Motor neuron (in vitro differentiated cells): Measurements from ENCODE around the gene SHISA8. TPM values are rescaled to one million over a fixed set of nuclear protein-coding genes. Genes with fewer than 3 reads are reported as not detected.
"Not testable (repeated sequence)": the region's sequence is repeated elsewhere in the genome, so short reads cannot be mapped to it uniquely, and the experiment has no call there.

Experiments
- ATAC-seq, 8 experiments: fragments of 200-7000 bp; cut with Tn5 transposase; replicated peaks in 6 of 8; 2 replicates each; pipeline ENCODE4 v1.8.0; 2021; ENCODE audit warnings: mild to moderate bottlenecking in 8 of 8, moderate library complexity in 8 of 8
- H3K27ac ChIP-seq, 2 donors: fragments of 250-450 bp; sonication (Bioruptor Pico); 2 replicates each; pipeline ENCODE4 v1.9.0; 2021; ENCODE audit warnings: antibody characterized with exemption in 2 of 2, mild to moderate bottlenecking in 2 of 2, moderate library complexity in 1 of 2
- H3K4me1 ChIP-seq, 2 donors: fragments of 250-450 bp; sonication (Bioruptor Pico); replicated peaks in 1 of 2; 2 replicates each; pipeline ENCODE4 v1.6.1; 2021; ENCODE audit warnings: antibody characterized with exemption in 2 of 2, mild to moderate bottlenecking in 2 of 2, moderate library complexity in 1 of 2
- H3K4me3 ChIP-seq, 5 donors: fragments of 250-450 bp; sonication (Bioruptor Pico); 2 replicates each; pipeline ENCODE4 v1.9.0; 2021; ENCODE audit warnings: antibody characterized with exemption in 5 of 5, mild to moderate bottlenecking in 5 of 5, moderate library complexity in 4 of 5
- WGBS, 10 experiments: fragments of 450-650 bp; shearing (Covaris generic); methylation state at CpG; one replicate each; pipeline ENCODE4 v1.0.0; 2022; 5-methylcytosine and 5-hydroxymethylcytosine counted together
- in situ Hi-C, 9 experiments: fragments of 400-800 bp; cut with MboI; loops; one replicate each; pipeline ENCODE4 v1.15.0; 2021; ENCODE audit warnings: low sequenced_read_pairs in 9 of 9, low pct_unique_long_range_greater_than_20kb in 2 of 9; ENCODE audit not compliant: unreplicated experiment in 9 of 9
- total RNA-seq, 8 experiments: library from RNA; unstranded; fragments of 300-600 nt; gene quantifications; 2 replicates each; pipeline versions ENCODE4 v1.2.3 to v1.2.4, GENCODE V29; 2022

SHISA8 gene
- under 1 TPM in 3 of 8 experiments, not detected in 5; 0.11 to 0.27 (median 0.13) TPM for total RNA-seq

DNA sequence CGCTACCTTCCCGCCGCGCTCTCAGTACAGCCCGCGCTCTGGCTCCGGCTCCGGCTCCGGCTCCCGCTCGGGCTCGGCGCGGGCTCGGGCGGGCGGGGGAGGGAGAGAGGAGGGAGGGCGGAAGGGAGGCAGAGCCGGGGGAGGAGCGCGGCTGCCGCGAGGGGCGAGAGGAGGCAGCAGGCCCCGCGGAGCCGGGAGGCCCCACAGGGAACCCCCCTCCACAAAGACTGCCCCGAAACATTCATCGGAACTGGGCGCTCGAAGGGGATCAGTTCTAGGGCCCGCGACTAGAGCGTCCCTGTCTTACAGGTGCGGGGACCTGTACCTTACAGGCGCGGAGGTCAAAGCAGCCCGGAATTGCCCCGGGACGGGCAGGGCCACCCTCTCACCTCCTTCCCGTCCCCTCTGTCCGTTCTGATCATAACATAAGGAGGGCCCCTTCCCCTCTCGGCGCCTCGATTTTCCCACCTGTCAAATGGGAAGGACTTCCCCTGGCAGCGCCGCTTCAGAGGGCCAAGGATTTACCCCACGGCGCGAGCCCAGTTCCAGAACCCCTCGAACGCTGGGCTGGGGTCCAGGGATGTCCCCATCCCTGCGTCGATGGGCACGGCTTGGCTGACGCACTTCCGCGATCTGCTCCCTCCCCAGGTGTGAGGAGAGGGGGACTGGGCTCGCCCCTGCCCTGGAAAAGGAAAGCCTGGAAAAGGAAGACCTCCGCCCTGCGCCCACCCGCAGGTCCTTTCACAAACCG, at the start of gene SHISA8:
Gene SHISA8 (minus strand): TSS at position 40 of the 751 bp plus-strand sequence. CDS start 407 bp downstream, outside the sequence.
- 2 to 20% (median 6%) methylated on average over 3 to 18 of the region's 63 CpGs; no CpG with 5 or more reads in 7 of the 10 experiments for WGBS, 10 experiments
- H3K4me1 ChIP-seq: peaks cover 2 to 15% of the 10 kb centered on the region in 2 donors
- in situ Hi-C loops: no loop called here
- H3K27ac ChIP-seq: no peak within 1 kb of the TSS
- H3K4me3 ChIP-seq: peak within 1 kb of the TSS; percentile 17 to 31 (median 27)
- peak; percentile 49 to 60 (median 50) for ATAC-seq

DNA sequence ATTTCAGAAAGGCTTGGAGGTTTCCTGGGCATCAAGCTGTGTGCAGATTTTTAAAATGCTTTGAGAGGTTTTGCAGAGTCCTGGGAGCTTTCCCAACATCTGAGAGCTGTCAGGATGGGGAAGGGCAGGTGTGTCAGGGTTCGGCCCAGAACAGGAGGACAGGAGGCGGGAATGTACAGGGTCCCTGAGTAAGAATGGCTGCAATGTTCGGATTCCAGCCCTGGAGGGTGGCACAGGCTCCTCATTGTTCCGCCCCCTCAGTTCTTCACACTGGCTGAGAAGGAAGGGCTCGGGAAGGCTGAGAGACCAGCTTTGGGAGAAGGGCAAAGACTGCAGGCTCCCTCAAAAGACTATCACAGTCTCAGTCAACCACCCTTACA, 49.2 kb upstream of the SHISA8 start:
- WGBS, 10 experiments: 27 to 91% (median 79%) methylated on average over 1 to 5 of the region's 5 CpGs; no CpG with 5 or more reads in 2 of the 10 experiments
- peak in 3 of 8 experiments; percentile 17 to 62 (median 28) for ATAC-seq
- in situ Hi-C loops: loop anchor here in 1 of 9 experiments (25.0 kb wide), 1 partner anchor 498 kb away; no protein-coding TSS in a partner anchor
- H3K4me3 ChIP-seq: no peak overlapping the region
- no peak overlapping the region for H3K27ac ChIP-seq
- peaks cover 3 to 20% of the 10 kb centered on the region in 2 donors for H3K4me1 ChIP-seq

- Histone ChIP-seq H3K4me1 (peaks cover 3 to 20% of the 10 kb centered on the region in 2 donors), H3K27ac (no peak overlapping the region), H3K4me3 (no peak overlapping the region)
- WGBS, 10 experiments: 20 to 73% (median 59%) methylated on average over 2 to 6 of the region's 9 CpGs; no CpG with 5 or more reads in 2 of the 10 experiments
- ATAC-seq: peak in 3 of 8 experiments; percentile 38 to 66 (median 42)
- in situ Hi-C loops: loop anchor here in 1 of 9 experiments (25.0 kb wide), 1 partner anchor 499 kb away; no protein-coding TSS in a partner anchor
These were observed 48.7 kb upstream of the SHISA8 start for GRCh38 chr22:41963453-41964111.

DNA sequence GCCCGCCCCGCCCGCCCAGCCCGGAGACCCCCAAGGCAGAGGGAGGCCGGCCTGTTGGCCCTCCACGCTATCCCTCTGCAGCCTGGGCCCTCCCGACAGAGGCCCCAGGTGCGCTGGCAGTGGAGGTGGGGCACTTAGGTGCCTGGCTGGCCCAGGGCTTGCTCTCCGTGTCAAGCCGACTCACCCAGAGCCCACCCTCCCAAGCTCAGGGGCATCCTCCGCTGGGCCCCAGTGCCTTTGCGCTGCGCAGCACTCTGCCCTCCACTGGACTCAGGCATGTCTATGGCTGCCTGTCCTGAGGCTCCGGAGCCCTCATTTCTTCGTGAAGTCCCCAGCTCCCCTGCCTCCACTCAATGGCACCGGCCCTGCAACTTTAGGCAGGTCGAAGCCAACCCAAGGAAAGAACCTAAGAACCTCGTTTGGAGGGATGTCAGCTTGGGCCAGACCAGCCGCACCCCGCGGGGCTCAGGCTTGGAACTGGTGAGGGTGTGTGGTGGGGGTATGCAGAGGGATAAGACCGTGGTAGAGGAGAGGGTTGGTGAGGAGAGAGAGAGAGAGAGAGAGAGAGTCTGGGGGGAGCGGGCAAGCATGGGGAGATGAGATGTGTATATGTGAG, 43.2 kb upstream of the SHISA8 start:
- ATAC-seq: peak in 5 of 8 experiments; percentile 5 to 24 (median 13)
- 70 to 100% (median 85%) methylated on average over 1 to 3 of the region's 23 CpGs; no CpG with 5 or more reads in 6 of the 10 experiments for whole genome bisulfite sequencing, 10 experiments
- in situ Hi-C loops: loop anchor here in 1 of 9 experiments (25.0 kb wide), 1 partner anchor 504 kb away; no protein-coding TSS in a partner anchor
- peaks cover 2 to 10% of the 10 kb centered on the region in 2 donors for H3K4me1 ChIP-seq
- H3K27ac ChIP-seq: no peak overlapping the region
- H3K4me3 ChIP-seq: no peak overlapping the region

DNA sequence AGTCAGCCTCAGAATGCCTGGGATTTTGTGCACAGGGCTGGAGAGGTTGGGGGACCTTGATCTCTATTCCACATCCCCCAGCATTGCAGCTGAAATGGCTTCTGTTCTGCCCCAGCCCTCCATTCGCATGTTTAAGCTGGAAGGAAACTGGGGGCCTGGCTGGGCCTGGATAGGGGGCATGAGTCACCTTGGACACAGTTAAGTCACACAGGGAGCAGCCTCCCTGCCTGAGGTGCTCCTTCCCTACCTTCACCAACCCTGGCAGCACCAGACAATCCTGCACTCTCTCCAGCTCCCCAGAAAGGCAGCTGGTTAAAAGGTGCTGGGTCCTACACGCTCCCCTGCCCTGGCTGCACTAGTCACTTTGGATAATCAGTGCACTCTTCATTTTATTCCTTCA, 37.8 kb upstream of the SHISA8 start:
- no peak for ATAC-seq
- Histone ChIP-seq H3K27ac (no peak overlapping the region), H3K4me1 (peaks cover 22 to 24% of the 10 kb centered on the region in 2 donors), H3K4me3 (no peak overlapping the region)
- WGBS, 10 experiments: 67 to 100% (median 80%) methylated on average over 1 to 2 of the region's 2 CpGs; no CpG with 5 or more reads in 7 of the 10 experiments
- in situ Hi-C loops: loop anchor here in 1 of 9 experiments (25.0 kb wide), 1 partner anchor 510 kb away; no protein-coding TSS in a partner anchor

DNA sequence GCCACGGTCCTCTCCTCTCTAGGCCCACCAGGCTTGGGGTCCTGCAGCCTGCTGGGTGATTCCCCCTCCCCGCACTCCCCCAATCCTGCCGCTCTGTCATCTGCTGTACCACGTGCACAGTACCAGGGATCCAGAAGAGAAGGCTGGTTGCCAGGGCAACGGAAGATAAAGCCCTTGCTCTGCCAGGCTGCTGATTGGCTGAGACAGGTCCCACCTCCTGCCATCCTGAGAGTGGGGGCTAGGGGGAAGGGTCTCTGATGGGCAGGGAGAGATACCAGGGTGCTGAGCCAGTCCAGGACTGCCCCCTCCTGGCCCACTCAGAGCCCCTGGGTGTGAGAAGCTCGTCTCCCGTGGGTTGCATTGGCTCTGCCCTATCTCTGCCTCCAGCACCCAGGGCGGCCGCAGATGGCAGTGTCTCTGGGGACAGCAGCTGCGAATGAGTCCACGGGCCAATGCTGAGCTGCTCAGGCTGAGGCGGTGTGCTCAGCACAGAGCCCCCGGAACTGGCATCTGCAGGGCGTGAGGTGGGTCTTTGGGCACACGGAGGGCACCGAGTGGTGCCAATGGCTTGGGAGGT, 37.1 kb upstream of the SHISA8 start, which contains the start of gene SMIM45:
Gene SMIM45 (plus strand): TSS at position 253 of the 577 bp plus-strand sequence.
- in situ Hi-C loops: loop anchor here in 1 of 9 experiments (25.0 kb wide), 1 partner anchor 510 kb away; no protein-coding TSS in a partner anchor

DNA sequence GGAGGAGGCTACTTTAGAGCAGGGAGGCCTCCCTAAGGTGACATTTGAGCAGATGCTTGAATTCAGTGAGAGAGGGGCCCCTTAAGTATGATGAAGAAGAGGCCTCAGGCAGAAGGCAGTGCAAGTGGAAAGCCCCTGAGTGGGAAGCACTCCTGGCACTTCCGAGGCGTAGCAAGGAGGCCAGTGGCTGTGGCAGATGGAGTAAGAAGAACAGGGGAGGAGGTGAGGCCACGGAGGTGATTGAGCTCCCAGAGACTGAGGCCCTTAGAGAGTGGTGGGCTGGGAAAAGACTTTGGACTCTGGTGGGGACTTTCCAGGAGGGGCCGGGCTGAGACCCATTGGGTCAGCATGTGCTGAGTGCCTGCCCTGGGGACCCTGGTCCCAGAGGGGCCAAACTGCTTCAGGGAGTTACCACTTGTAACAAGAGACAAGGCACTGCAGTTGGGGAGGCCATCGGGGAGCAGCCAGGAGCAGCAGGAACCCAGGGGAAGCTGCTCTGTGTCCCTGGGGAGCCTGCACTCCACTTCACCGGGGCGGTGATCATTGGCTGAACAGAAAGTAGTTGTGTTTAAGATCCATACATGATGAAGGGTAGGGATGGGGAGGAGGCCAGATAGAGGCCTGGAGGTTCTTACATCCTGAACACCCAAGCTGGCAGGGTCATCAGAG, 34.6 kb upstream of the SHISA8 start:
- in situ Hi-C loops: loop anchor here in 8 of 9 experiments (10.0 to 25.0 kb wide), 4 partner anchors 137 to 262 kb away; partner anchors contain the start of genes MEI1 (in 7 of the 8), CCDC134 (in 1 of the 8) and SNU13 (in 1 of the 8)
- no peak for ATAC-seq
- H3K4me3 ChIP-seq: no peak overlapping the region
- H3K27ac ChIP-seq: no peak overlapping the region
- peaks cover 29 to 34% of the 10 kb centered on the region in 2 donors for H3K4me1 ChIP-seq
- 83 to 100% (median 90%) methylated on average over 1 to 2 of the region's 7 CpGs; no CpG with 5 or more reads in 5 of the 10 experiments for WGBS, 10 experiments

More for the DNA sequence above, 37.1 kb upstream of the SHISA8 start, which contains the start of gene SMIM45:
- peak within 1 kb of the TSS; percentile 24 to 33 for H3K27ac ChIP-seq
- H3K4me3 ChIP-seq: peak within 1 kb of the TSS in 3 of 5 donors; percentile 1 to 3 (median 2)
- WGBS, 10 experiments: 20 to 100% (median 76%) methylated on average over 1 to 3 of the region's 16 CpGs; no CpG with 5 or more reads in 4 of the 10 experiments
- peak in 5 of 8 experiments; percentile 82 to 88 (median 84) for ATAC-seq
- H3K4me1 ChIP-seq: peaks cover 24 to 29% of the 10 kb centered on the region in 2 donors

- peaks cover 29 to 34% of the 10 kb centered on the region in 2 donors for H3K4me1 ChIP-seq
- H3K4me3 ChIP-seq, H3K27ac ChIP-seq, ATAC-seq: not testable (repeated sequence)
- in situ Hi-C loops: loop anchor here in 8 of 9 experiments (10.0 to 25.0 kb wide), 4 partner anchors 137 to 262 kb away; partner anchors contain the start of genes MEI1 (in 7 of the 8), CCDC134 (in 1 of the 8) and SNU13 (in 1 of the 8)
- WGBS, 10 experiments: 67 to 100% (median 92%) methylated on average over 3 to 8 of the region's 8 CpGs; no CpG with 5 or more reads in 4 of the 10 experiments
These were observed 34.0 kb upstream of the SHISA8 start for GRCh38 chr22:41948928-41949296.

GRCh38 chr22:41948142-41948541, 33.3 kb upstream of the SHISA8 start:
- Histone ChIP-seq H3K4me1 (peaks cover 29 to 34% of the 10 kb centered on the region in 2 donors), H3K4me3 (no peak overlapping the region), H3K27ac (no peak overlapping the region)
- in situ Hi-C loops: loop anchor here in 8 of 9 experiments (10.0 to 25.0 kb wide), 4 partner anchors 136 to 261 kb away; partner anchors contain the start of genes MEI1 (in 7 of the 8), CCDC134 (in 1 of the 8) and SNU13 (in 1 of the 8)
- ATAC-seq: no peak
- WGBS, 10 experiments: 80 to 100% (median 100%) methylated on average over 1 to 2 of the region's 2 CpGs; no CpG with 5 or more reads in 1 of the 10 experiments

- in situ Hi-C loops: loop anchor here in 8 of 9 experiments (10.0 to 25.0 kb wide), 4 partner anchors 135 to 260 kb away; partner anchors contain the start of genes MEI1 (in 7 of the 8), CCDC134 (in 1 of the 8) and SNU13 (in 1 of the 8)
These were observed 32.7 kb upstream of the SHISA8 start for GRCh38 chr22:41947424-41948080.

More at GRCh38 chr22:41947424-41948080, 32.7 kb upstream of the SHISA8 start:
- WGBS, 10 experiments: 52 to 100% (median 88%) methylated on average over 1 to 11 of the region's 21 CpGs
- no peak for ATAC-seq
- Histone ChIP-seq H3K27ac (peak overlapping the region; percentile 27 to 42), H3K4me3 (peak overlapping the region; percentile 54 to 88 (median 77)), H3K4me1 (peaks cover 25 to 30% of the 10 kb centered on the region in 2 donors)
